Measurements from ENCODE around the gene COMMD3.

DNA sequence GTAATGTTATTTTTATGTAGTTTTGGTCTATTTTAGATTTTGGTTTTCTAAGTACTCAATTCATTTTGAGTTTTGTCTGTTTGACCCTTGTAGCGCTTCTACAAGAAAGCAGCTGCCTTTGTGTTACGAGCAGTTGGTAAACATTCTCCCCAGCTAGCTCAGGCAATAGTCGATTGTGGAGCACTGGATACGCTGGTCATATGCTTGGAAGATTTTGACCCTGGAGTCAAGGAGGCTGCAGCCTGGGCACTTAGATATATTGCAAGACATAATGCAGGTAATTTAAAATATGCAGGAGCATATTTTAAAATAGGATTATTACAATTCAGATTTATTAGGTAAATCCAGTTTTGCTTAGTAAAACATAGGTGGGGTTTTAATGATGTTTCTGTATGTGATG is 52.2 kb downstream of the COMMD3 start:
- TF ChIP-seq, protein P1, sequence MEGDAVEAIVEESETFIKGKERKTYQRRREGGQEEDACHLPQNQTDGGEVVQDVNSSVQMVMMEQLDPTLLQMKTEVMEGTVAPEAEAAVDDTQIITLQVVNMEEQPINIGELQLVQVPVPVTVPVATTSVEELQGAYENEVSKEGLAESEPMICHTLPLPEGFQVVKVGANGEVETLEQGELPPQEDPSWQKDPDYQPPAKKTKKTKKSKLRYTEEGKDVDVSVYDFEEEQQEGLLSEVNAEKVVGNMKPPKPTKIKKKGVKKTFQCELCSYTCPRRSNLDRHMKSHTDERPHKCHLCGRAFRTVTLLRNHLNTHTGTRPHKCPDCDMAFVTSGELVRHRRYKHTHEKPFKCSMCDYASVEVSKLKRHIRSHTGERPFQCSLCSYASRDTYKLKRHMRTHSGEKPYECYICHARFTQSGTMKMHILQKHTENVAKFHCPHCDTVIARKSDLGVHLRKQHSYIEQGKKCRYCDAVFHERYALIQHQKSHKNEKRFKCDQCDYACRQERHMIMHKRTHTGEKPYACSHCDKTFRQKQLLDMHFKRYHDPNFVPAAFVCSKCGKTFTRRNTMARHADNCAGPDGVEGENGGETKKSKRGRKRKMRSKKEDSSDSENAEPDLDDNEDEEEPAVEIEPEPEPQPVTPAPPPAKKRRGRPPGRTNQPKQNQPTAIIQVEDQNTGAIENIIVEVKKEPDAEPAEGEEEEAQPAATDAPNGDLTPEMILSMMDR (conservative IDR thresholded peaks at IDR 0.05; ENCODE audit: low read length): no peak
- no peak for TF ChIP-seq EZH2phosphoT487 (IDR thresholded peaks at IDR 0.05; ENCODE audit: borderline replicate concordance)

All from Loucy (cell line).